ENCODE data around the gene ATAD1.
"Not testable (repeated sequence)": the region's sequence is repeated elsewhere in the genome, so short reads cannot be mapped to it uniquely, and the experiment has no call there.

The ATAD1 gene

GRCh38 chr10:87753995-87754866 is 63.8 kb downstream of the ATAD1 start:
- TF ChIP-seq CTCF (IDR thresholded peaks at IDR 0.05; ENCODE audit: low read length, missing control alignments): no peak
- no peak overlapping the region for H3K4me3 ChIP-seq (replicated peaks; ENCODE audit: low read depth, low read length)
- no peak for DNase-seq (ENCODE audit: low read depth)

- peak; percentile 59 for DNase-seq (ENCODE audit: low read depth)
These were observed 65.5 kb downstream of the ATAD1 start for GRCh38 chr10:87752566-87752965.

GRCh38 chr10:87751274-87751673 is 66.8 kb downstream of the ATAD1 start:
- DNase-seq (ENCODE audit: low read depth): no peak

More at GRCh38 chr10:87752566-87752965, 65.5 kb downstream of the ATAD1 start:
- TF ChIP-seq CTCF (IDR thresholded peaks at IDR 0.05; ENCODE audit: low read length, missing control alignments): no peak
- H3K4me3 ChIP-seq (replicated peaks; ENCODE audit: low read depth, low read length): no peak overlapping the region

GRCh38 chr10:87750817-87751216 is 67.2 kb downstream of the ATAD1 start:
- no peak overlapping the region for H3K4me3 ChIP-seq (replicated peaks; ENCODE audit: low read depth, low read length)
- no peak for DNase-seq (ENCODE audit: low read depth)
- no peak for TF ChIP-seq CTCF (IDR thresholded peaks at IDR 0.05; ENCODE audit: low read length, missing control alignments)

More at GRCh38 chr10:87751274-87751673, 66.8 kb downstream of the ATAD1 start:
- H3K4me3 ChIP-seq (replicated peaks; ENCODE audit: low read depth, low read length): no peak overlapping the region
- TF ChIP-seq CTCF (IDR thresholded peaks at IDR 0.05; ENCODE audit: low read length, missing control alignments): no peak

GRCh38 chr10:87750001-87750671 is 67.9 kb downstream of the ATAD1 start:
- H3K4me3 ChIP-seq (replicated peaks; ENCODE audit: low read depth, low read length): no peak overlapping the region
- DNase-seq (ENCODE audit: low read depth): peak; percentile 28
- no peak for TF ChIP-seq CTCF (IDR thresholded peaks at IDR 0.05; ENCODE audit: low read length, missing control alignments)

- not testable (repeated sequence) for H3K4me3 ChIP-seq (replicated peaks; ENCODE audit: low read depth, low read length); DNase-seq (ENCODE audit: low read depth)
These were observed 69.8 kb downstream of the ATAD1 start for GRCh38 chr10:87748244-87748643.

- no peak overlapping the region for H3K4me3 ChIP-seq (replicated peaks; ENCODE audit: low read depth, low read length)
- DNase-seq (ENCODE audit: low read depth): no peak
- TF ChIP-seq CTCF (IDR thresholded peaks at IDR 0.05; ENCODE audit: low read length, missing control alignments): no peak
These were observed 71.1 kb downstream of the ATAD1 start for GRCh38 chr10:87746911-87747310.

Data from fibroblast of pulmonary artery (primary cell).